ENCODE results near the gene ANTXR1. TPM values are rescaled to one million over a fixed set of nuclear protein-coding genes. Genes with fewer than 3 reads are reported as not detected.

The ANTXR1 gene
- total RNA-seq, 1 donor from 2014 or later: 38.1 TPM

DNA sequence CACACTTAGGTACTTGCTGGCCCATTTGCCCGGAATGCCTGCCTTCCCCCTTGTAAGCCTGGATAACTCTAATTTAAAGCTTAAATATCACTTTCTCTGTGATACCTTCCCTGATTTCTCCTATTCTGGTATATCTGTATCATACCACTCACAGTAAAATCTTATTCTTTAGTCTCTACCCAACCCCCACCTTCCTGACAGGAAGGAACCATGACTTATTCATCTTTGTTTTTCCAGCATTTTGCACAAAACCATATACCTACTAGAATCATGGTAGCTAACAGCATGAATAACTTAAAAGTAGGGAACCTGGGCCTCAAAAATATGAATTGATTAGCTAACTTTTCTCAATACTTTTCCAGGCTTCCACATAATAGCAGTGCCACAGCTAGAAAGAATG is 262.5 kb downstream of the ANTXR1 start:
- intact Hi-C loops (cut with DNase I): no loop called here
- no peak for DNase-seq (ENCODE audit: low spot score)

DNA sequence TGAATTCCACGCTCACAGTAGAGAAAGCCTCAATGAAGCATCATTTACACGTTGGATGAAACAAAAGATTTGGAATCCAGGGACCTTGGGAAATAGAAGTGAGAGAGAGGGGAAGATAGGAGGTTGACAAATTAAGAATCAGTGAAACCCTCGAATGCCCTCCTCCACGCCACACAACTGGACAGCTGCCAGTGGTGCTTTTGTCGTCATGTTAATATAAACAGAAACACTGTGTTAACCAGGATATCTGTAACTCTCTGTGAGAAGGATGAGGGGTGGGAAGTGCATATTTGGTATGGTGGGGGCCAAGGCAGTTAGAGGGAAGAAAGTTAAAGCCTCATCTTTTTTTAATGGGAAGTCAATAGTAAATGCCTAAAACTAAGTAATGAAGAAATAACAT is 265.4 kb downstream of the ANTXR1 start:
- no peak for DNase-seq (ENCODE audit: low spot score)
- intact Hi-C loops (cut with DNase I): no loop called here

DNA sequence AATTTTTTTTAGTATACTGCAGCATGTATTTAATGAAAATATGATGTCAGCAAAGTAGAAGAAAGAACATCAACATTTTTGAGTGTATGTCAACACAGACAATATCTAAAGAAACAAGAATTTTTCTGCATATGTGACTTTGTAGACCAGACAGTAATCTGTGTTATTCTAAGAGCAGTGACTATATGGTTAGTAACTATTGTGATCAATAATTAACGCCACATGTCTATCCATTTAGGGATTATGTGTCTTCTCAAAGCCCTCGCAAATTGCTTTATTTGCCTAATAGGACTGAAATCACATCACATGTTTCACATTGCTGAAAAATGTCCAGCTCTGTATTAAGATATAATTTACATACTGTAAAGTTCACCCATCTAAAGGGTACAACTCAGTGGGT is 266.2 kb downstream of the ANTXR1 start:
- no peak for DNase-seq (ENCODE audit: low spot score)
- intact Hi-C loops (cut with DNase I): no loop called here

DNA sequence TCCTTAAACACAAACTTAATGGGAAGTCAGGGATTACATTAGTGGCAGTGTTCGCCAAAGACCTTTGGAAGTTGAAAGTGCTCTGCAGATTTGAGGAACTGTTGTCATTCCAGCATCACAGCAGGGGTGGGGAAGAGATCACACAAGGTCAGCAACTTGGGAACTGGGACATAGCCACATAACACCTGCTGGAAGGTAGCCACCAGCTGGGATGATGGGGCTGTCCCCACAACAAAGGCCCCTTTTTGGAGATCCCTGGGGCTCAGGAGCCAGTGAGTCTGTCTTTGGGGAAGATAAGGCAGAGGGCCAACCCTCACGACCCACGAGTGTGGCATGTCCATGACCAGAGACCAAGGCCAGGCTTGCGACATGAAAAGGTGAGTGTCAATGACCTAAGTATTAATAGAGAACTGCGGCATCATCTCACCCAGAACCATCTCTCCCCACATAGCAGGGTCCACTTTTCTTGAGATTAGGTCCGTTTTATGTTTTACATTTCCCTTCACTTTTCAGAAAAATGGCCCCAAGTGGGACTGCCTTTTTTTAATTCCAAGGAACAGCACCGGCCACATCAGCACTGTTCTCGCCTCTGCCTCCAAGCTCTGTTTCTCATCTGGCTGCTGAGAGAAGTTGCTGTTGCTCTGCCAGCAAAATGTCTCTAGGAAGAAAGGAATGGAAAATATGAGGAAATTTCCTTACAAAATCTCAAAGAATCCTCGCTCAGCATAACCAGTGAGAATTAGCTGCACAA is 267.1 kb downstream of the ANTXR1 start:
- DNase-seq (ENCODE audit: low spot score): no peak
- intact Hi-C loops (cut with DNase I): no loop called here

DNA sequence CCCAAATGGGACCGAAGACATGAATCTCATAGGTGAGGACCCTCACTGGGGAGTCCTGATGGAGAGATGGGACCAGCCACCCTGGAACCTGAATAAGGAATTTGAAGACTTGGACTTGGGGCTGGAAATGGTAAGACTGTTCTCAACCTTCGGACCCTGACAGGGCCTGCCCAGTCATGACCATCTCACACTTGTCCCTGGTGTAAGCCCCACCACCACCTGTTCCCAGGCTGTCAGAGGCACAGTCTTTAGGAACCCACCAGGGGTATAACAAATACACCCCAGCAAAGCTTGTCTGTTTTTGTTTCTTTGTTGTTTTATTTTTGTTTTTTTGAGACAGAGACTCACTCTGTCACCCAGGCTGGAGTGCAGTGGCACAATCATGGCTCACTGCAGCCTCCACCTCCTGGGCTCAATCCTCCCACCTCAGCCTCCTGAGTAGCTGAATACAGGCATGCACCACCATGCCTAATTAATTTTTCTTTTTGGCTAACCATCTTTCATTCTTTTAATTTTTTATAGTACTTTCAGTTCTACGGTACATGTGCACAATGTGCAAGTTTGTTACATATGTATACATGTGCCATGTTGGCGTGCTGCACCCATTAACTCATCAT is 267.9 kb downstream of the ANTXR1 start:
- no peak for DNase-seq (ENCODE audit: low spot score)
- intact Hi-C loops (cut with DNase I): no loop called here

DNA sequence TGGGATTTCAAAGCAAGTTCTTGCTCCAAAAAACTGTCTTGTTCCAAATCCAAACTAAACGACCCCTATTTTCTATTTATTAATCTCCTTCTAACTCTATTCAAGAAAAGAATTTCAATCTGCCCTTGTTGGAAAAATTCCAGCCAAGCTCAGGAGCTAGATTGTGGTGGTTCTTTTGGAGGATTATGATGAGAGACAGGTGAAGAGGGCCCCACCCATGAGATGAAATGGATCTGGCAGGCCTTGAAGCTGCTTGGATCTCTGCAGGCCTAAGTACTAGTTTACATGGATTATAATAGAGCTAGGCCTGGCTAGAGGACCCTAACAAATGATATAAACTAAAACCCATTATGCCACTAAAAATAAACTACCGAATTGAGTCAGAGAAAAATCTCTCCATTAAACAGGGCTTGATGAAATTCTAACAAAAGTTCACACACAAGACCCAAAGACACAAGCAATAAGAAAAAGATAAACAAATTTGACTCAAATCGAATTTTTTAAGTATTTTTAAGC is 272.5 kb downstream of the ANTXR1 start:
- DNase-seq (ENCODE audit: low spot score): no peak
- intact Hi-C loops (cut with DNase I): no loop called here

DNA sequence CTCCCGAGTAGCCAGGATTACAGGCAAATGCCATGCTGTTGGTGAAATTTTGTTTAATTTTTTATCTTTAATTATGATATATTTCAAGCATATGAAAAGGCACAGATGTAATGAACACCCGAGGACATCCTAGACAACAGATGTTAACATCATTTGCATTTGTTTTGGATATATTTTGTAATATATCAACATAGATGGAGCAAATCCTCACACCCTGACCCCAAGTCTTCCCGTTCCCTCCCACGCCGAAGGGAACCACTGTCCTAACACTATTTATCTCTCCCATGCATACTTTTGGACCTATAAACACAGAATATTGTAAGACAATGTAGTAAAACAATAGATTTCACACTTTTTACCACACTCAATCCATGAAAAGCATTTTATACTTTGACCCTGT is 274.6 kb downstream of the ANTXR1 start:
- DNase-seq (ENCODE audit: low spot score): no peak
- intact Hi-C loops (cut with DNase I): no loop called here

DNA sequence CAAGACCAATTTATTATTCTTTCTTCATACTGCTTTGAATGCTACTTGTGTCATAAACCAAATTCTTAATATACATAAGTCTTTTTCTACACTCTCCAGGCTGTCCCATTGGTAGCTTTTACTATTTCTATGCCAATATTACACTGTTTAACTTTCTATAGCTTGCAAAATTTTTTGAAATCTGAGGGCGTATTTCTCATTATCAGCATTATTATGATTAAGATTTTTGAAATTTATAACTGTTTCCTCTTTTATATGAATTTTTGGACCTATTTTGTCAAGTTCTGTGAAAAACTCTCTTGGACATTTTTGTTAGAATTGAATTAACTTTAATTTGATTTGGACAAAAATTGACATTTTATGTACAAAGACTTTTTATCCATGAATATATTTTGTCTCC is 275.4 kb downstream of the ANTXR1 start:
- no peak for DNase-seq (ENCODE audit: low spot score)
- intact Hi-C loops (cut with DNase I): no loop called here

DNA sequence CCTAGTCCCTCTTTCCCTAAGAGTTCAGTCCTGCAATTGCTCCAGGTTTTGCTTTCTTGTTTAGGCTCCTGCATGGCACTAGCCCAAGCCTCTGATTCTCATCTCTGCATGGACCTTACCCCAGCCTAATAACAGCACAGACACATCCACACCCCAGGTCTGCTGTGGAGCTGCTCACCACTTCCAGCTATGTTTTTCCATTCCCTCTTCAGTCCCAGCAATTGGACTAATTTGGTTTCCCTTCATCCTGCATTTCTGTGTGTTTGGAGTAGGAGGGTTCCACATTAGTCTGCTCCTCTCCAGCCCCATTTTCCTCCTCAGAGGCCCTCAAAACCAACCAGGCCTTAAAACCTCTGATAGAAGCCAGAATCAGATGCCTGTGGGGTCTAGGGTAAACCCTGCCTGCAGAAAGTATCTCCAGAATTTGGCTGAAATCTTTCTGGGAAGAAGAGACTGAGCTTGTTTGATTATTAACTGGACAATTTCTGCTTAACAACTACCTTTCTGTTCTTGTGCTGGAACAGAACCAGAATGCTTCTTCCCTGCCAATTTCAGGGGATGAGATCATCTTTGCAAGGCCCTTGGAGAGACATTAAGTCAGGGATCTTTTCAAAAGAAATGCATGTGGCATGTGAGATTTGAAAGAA is 278.1 kb downstream of the ANTXR1 start:
- intact Hi-C loops (cut with DNase I): no loop called here
- no peak for DNase-seq (ENCODE audit: low spot score)

DNA sequence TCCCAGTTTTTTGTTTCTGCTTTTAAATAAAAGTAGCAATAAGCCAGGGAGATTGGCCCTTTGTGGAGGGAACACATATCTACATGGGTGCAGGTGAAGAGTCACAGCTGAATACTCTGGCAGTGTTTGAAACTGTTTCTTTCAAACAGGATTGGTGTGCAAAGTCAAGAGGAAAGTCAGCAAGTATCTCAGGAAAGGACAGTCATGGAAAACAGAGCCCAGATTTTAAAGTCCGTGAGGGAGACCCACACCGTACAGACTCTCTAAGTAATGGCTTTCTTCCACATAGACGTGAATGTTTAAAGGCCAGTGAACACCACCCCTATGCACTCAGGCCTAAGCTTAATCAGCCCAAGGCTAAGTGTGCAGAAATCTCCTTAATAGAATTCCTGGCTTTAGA is 278.7 kb downstream of the ANTXR1 start:
- intact Hi-C loops (cut with DNase I): no loop called here

DNA sequence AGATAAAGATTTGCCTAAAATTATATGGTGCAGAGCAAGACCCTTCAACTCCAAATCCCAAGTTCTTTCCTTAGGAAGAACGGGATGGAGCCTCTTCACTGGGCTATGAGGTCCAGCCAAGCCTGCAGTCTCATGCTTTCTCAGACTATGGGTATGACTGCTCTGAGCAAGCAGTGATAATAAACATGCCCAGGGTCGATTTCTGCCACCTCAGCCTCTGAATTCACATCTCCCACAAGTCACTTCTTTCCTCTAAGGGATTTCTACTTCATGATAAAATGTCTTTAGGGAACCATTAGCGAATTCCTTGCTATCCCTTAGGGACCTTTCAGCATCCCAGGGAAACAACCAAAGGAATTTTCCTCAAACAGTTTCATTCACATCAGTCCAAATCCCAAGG is 279.3 kb downstream of the ANTXR1 start:
- DNase-seq (ENCODE audit: low spot score): no peak
- intact Hi-C loops (cut with DNase I): no loop called here

More for the DNA sequence above, 278.7 kb downstream of the ANTXR1 start:
- no peak for DNase-seq (ENCODE audit: low spot score)

DNA sequence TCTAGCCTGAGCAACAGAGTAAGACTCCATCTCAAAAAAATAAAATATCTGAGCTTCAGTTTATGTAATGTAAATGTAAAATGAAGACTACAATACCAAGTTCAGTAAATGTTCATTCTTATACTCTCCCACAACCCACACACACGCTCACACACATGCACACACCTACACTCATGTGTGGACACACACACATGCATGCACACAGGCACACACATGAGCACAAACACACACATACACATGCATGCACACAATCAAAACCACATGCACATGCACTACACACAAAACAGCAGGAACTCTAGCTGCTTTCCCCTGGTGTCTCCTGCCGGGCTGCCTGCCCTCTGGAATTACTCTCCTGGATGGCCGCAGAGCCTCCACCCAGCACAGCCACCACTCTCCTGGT is 283.4 kb downstream of the ANTXR1 start:
- DNase-seq (ENCODE audit: low spot score): no peak
- intact Hi-C loops (cut with DNase I): no loop called here

DNA sequence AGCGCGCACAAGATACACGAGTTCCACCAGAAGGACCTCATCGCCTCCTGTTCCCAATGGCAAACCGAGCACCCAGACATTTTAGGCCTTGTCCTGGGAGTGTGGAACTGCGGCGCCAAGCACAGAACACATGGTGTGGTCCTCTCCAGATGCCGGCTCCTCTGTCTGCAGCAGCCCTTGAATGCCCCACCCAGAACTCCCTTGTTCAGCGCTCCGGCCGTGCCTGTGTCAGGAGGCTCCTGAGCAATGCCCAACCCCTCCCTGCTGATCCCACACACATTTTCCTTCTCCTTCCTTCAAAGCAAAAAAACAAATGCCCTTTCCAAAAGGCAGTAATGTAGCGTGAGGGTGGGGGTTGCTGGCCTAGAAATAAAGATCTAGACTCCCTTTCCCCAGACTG is 284.2 kb downstream of the ANTXR1 start:
- DNase-seq (ENCODE audit: low spot score): no peak
- intact Hi-C loops (cut with DNase I): no loop called here

DNA sequence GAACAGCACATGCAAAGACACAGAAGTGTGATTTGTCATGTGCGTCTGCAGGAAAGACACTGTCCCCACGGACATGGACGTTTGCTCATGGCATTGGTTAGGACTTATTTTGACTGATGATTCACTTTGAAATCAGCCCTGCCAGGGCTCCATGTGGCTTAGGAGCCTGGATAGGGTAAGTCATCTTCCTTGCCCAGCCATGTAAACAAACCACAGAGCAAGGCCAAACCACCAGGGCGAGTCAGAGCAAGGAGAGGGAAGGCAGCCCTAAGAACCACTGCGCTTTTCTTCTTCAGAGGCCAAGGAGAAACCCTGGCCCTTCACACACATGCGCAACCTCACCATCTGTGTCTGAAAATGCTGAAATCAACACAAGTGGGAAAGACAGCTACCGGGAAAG is 285.3 kb downstream of the ANTXR1 start:
- no peak for DNase-seq (ENCODE audit: low spot score)
- intact Hi-C loops (cut with DNase I): no loop called here

DNA sequence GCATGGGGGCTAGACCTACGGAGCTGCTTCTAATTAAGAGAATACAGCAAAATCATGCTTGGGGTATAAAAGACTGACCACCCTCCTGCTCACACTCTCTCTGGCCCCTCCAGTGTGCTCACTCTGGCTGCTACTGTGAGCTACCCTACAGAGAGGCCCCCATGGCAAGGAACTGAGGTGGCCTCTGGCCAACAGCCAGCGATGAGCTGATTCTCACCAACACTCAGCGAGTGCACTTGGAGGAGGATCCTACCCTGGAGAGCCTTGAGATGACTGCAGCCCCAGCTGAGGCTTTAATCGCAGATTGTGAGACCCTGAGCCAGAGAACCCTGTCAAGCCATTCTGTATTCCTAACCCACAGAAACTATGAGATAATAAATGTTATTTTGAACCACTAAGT is 285.9 kb downstream of the ANTXR1 start:
- no peak for DNase-seq (ENCODE audit: low spot score)
- intact Hi-C loops (cut with DNase I): no loop called here

Small RNA genes within 50 kb of the gene (microRNA-seq; reads per million reads assigned to microRNA genes)
- not detected for gene MIR3126

Other genes with a start within 250 kb of the ANTXR1 start
- gene BMP10, start 141.8 kb upstream of the ANTXR1 start, total RNA-seq: 0.83 TPM
- not detected for gene GKN2, start 60.3 kb upstream of the ANTXR1 start, total RNA-seq
- gene GKN1, start 38.5 kb upstream of the ANTXR1 start, total RNA-seq: not detected

Data from cardiac septum (tissue), 1 donor.